ENCODE data around the gene RAPH1.
"Not testable (repeated sequence)": the region's sequence is repeated elsewhere in the genome, so short reads cannot be mapped to it uniquely, and the experiment has no call there.

RAPH1 gene

GRCh38 chr2:203547356-203547755 lies 12.3 kb upstream of the RAPH1 start:
- Histone ChIP-seq H3K27ac (ENCODE audit: low read depth, low read length) (no peak overlapping the region), H2AFZ (ENCODE audit: low read length, unreplicated experiment) (no peak overlapping the region), H3K4me1 (ENCODE audit: control insufficient read depth, insufficient read depth, low read length, unreplicated experiment) (no peaks in the 10 kb centered on the region), H3K4me3 (ENCODE audit: low read depth, low read length) (no peak overlapping the region), H3K27me3 (ENCODE audit: insufficient read depth, low read length) (no peaks in the 10 kb centered on the region), H3K36me3 (ENCODE audit: insufficient read depth, low read length) (no peaks in the 10 kb centered on the region), H3K79me2 (ENCODE audit: control insufficient read depth, insufficient read depth, low read length, unreplicated experiment) (no peaks in the 10 kb centered on the region)

- H3K36me3 ChIP-seq (ENCODE audit: insufficient read depth, low read length) = no peaks in the 10 kb centered on the region
- no peak overlapping the region for H3K27ac ChIP-seq (ENCODE audit: low read depth, low read length)
- H3K4me1 ChIP-seq (ENCODE audit: control insufficient read depth, insufficient read depth, low read length, unreplicated experiment) = no peaks in the 10 kb centered on the region
- H3K4me3 ChIP-seq (ENCODE audit: low read depth, low read length) = no peak overlapping the region
- H2AFZ ChIP-seq (ENCODE audit: low read length, unreplicated experiment) = no peak overlapping the region
- no peaks in the 10 kb centered on the region for H3K27me3 ChIP-seq (ENCODE audit: insufficient read depth, low read length)
- no peaks in the 10 kb centered on the region for H3K79me2 ChIP-seq (ENCODE audit: control insufficient read depth, insufficient read depth, low read length, unreplicated experiment)
These were observed 9.3 kb upstream of the RAPH1 start for GRCh38 chr2:203544402-203544801.

- Histone ChIP-seq H3K27ac (ENCODE audit: low read depth, low read length) (no peak overlapping the region), H3K36me3 (ENCODE audit: insufficient read depth, low read length) (no peaks in the 10 kb centered on the region), H3K4me3 (ENCODE audit: low read depth, low read length) (no peak overlapping the region), H3K27me3 (ENCODE audit: insufficient read depth, low read length) (no peaks in the 10 kb centered on the region), H2AFZ (ENCODE audit: low read length, unreplicated experiment) (no peak overlapping the region), H3K79me2 (ENCODE audit: control insufficient read depth, insufficient read depth, low read length, unreplicated experiment) (no peaks in the 10 kb centered on the region), H3K4me1 (ENCODE audit: control insufficient read depth, insufficient read depth, low read length, unreplicated experiment) (no peaks in the 10 kb centered on the region)
These were observed 8.8 kb upstream of the RAPH1 start for GRCh38 chr2:203543898-203544328.

GRCh38 chr2:203540598-203540997 lies 5.5 kb upstream of the RAPH1 start:
- H3K79me2 ChIP-seq (ENCODE audit: control insufficient read depth, insufficient read depth, low read length, unreplicated experiment); H3K27me3 ChIP-seq (ENCODE audit: insufficient read depth, low read length); H3K36me3 ChIP-seq (ENCODE audit: insufficient read depth, low read length); H3K27ac ChIP-seq (ENCODE audit: low read depth, low read length); H3K4me3 ChIP-seq (ENCODE audit: low read depth, low read length); H3K4me1 ChIP-seq (ENCODE audit: control insufficient read depth, insufficient read depth, low read length, unreplicated experiment); H2AFZ ChIP-seq (ENCODE audit: low read length, unreplicated experiment): not testable (repeated sequence)

- H3K36me3 ChIP-seq (ENCODE audit: insufficient read depth, low read length); H3K4me1 ChIP-seq (ENCODE audit: control insufficient read depth, insufficient read depth, low read length, unreplicated experiment); H2AFZ ChIP-seq (ENCODE audit: low read length, unreplicated experiment); H3K27me3 ChIP-seq (ENCODE audit: insufficient read depth, low read length); H3K27ac ChIP-seq (ENCODE audit: low read depth, low read length); H3K4me3 ChIP-seq (ENCODE audit: low read depth, low read length): not testable (repeated sequence)
- H3K79me2 ChIP-seq (ENCODE audit: control insufficient read depth, insufficient read depth, low read length, unreplicated experiment) = peaks cover 14% of the 10 kb centered on the region
These were observed 3.1 kb upstream of the RAPH1 start for GRCh38 chr2:203538237-203538636.

GRCh38 chr2:203536586-203536951 lies 1.5 kb upstream of the RAPH1 start:
- not testable (repeated sequence) for H2AFZ ChIP-seq (ENCODE audit: low read length, unreplicated experiment); H3K36me3 ChIP-seq (ENCODE audit: insufficient read depth, low read length); H3K4me3 ChIP-seq (ENCODE audit: low read depth, low read length); H3K27me3 ChIP-seq (ENCODE audit: insufficient read depth, low read length)
- Histone ChIP-seq H3K79me2 (ENCODE audit: control insufficient read depth, insufficient read depth, low read length, unreplicated experiment) (peaks cover 30% of the 10 kb centered on the region), H3K4me1 (ENCODE audit: control insufficient read depth, insufficient read depth, low read length, unreplicated experiment) (peaks cover 13% of the 10 kb centered on the region), H3K27ac (ENCODE audit: low read depth, low read length) (peak overlapping the region; percentile 87; the same call in 1 of the 2 replicates)

- Histone ChIP-seq H3K27me3 (ENCODE audit: insufficient read depth, low read length) (no peaks in the 10 kb centered on the region), H3K79me2 (ENCODE audit: control insufficient read depth, insufficient read depth, low read length, unreplicated experiment) (peaks cover 36% of the 10 kb centered on the region), H3K36me3 (ENCODE audit: insufficient read depth, low read length) (no peaks in the 10 kb centered on the region), H3K27ac (ENCODE audit: low read depth, low read length) (peak overlapping the region; percentile 87), H2AFZ (ENCODE audit: low read length, unreplicated experiment) (peak overlapping the region; percentile 85), H3K4me1 (ENCODE audit: control insufficient read depth, insufficient read depth, low read length, unreplicated experiment) (peaks cover 16% of the 10 kb centered on the region), H3K4me3 (ENCODE audit: low read depth, low read length) (peak overlapping the region; percentile 73)
These were observed 884 bp upstream of the RAPH1 start for GRCh38 chr2:203535784-203536585.

GRCh38 chr2:203534621-203535077 lies 452 bp downstream of the RAPH1 start:
- H3K36me3 ChIP-seq (ENCODE audit: insufficient read depth, low read length) = no peaks in the 10 kb centered on the region
- H3K79me2 ChIP-seq (ENCODE audit: control insufficient read depth, insufficient read depth, low read length, unreplicated experiment) = peaks cover 48% of the 10 kb centered on the region
- peaks cover 24% of the 10 kb centered on the region for H3K4me1 ChIP-seq (ENCODE audit: control insufficient read depth, insufficient read depth, low read length, unreplicated experiment)
- peak overlapping the region; percentile 82 for H3K27ac ChIP-seq (ENCODE audit: low read depth, low read length)
- H3K27me3 ChIP-seq (ENCODE audit: insufficient read depth, low read length) = no peaks in the 10 kb centered on the region
- H2AFZ ChIP-seq (ENCODE audit: low read length, unreplicated experiment) = peak overlapping the region; percentile 15
- peak overlapping the region; percentile 91 for H3K4me3 ChIP-seq (ENCODE audit: low read depth, low read length)

GRCh38 chr2:203533676-203534591 lies 1.2 kb downstream of the RAPH1 start:
- peak overlapping the region; percentile 82 for H3K27ac ChIP-seq (ENCODE audit: low read depth, low read length)
- peaks cover 55% of the 10 kb centered on the region for H3K79me2 ChIP-seq (ENCODE audit: control insufficient read depth, insufficient read depth, low read length, unreplicated experiment)
- H3K27me3 ChIP-seq (ENCODE audit: insufficient read depth, low read length) = no peaks in the 10 kb centered on the region

GRCh38 chr2:203532957-203533658 lies 2.0 kb downstream of the RAPH1 start:
- Histone ChIP-seq H3K27ac (ENCODE audit: low read depth, low read length) (peak overlapping the region; percentile 82), H3K27me3 (ENCODE audit: insufficient read depth, low read length) (no peaks in the 10 kb centered on the region), H2AFZ (ENCODE audit: low read length, unreplicated experiment) (no peak overlapping the region), H3K36me3 (ENCODE audit: insufficient read depth, low read length) (no peaks in the 10 kb centered on the region), H3K4me3 (ENCODE audit: low read depth, low read length) (peak overlapping the region; percentile 91), H3K79me2 (ENCODE audit: control insufficient read depth, insufficient read depth, low read length, unreplicated experiment) (peaks cover 62% of the 10 kb centered on the region), H3K4me1 (ENCODE audit: control insufficient read depth, insufficient read depth, low read length, unreplicated experiment) (peaks cover 26% of the 10 kb centered on the region)

More at GRCh38 chr2:203533676-203534591, 1.2 kb downstream of the RAPH1 start:
- peak overlapping the region; percentile 91 for H3K4me3 ChIP-seq (ENCODE audit: low read depth, low read length)
- H3K4me1 ChIP-seq (ENCODE audit: control insufficient read depth, insufficient read depth, low read length, unreplicated experiment) = peaks cover 26% of the 10 kb centered on the region
- H3K36me3 ChIP-seq (ENCODE audit: insufficient read depth, low read length) = no peaks in the 10 kb centered on the region
- no peak overlapping the region for H2AFZ ChIP-seq (ENCODE audit: low read length, unreplicated experiment)
